Ovary (tissue), 3 donors: ENCODE data around the gene KDM4C.

Experiments used
- EP300 ChIP-seq: sonication (generic); formaldehyde crosslinking; IDR thresholded peaks from one replicate; pipeline ENCODE4 v1.6.1; 2017; ENCODE audit warnings: antibody characterized with exemption
- TF ChIP-seq, protein P1 (sequence below), 3 donors: fragments of 450-650 bp in 2 of 3; fragments of 200-600 bp in 1 of 3; IDR thresholded peaks; one replicate each; pipeline versions ENCODE4 v1.5.1 to v1.8.0; 2016 to 2022; ENCODE audit warnings: antibody characterized with exemption in 3 of 3, mild to moderate bottlenecking in 1 of 3
- donor health status: DM: no; HTN: no; CAD: no.

DNA sequence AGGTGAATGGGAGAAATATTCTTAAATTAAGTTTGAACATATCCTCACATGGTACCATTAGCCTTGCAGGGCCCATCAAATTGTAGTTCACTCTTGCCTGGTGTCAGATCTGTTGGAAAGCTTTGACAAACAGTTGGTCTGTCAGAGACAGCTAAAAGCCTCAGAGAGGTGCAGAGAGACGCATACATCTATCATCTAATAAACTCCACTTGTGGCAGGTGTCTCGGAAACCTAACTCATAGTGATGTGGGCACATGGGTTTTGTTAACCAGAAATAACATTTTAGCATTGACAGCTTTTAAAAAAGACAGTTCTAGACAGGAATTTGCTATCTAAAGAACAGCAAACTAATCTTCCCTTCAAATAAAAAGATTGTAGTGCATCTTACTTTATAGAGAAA is 315.9 kb downstream of the KDM4C start:
- TF ChIP-seq, protein P1, sequence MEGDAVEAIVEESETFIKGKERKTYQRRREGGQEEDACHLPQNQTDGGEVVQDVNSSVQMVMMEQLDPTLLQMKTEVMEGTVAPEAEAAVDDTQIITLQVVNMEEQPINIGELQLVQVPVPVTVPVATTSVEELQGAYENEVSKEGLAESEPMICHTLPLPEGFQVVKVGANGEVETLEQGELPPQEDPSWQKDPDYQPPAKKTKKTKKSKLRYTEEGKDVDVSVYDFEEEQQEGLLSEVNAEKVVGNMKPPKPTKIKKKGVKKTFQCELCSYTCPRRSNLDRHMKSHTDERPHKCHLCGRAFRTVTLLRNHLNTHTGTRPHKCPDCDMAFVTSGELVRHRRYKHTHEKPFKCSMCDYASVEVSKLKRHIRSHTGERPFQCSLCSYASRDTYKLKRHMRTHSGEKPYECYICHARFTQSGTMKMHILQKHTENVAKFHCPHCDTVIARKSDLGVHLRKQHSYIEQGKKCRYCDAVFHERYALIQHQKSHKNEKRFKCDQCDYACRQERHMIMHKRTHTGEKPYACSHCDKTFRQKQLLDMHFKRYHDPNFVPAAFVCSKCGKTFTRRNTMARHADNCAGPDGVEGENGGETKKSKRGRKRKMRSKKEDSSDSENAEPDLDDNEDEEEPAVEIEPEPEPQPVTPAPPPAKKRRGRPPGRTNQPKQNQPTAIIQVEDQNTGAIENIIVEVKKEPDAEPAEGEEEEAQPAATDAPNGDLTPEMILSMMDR (IDR thresholded peaks at IDR 0.05): no peak
- TF ChIP-seq EP300: no peak
